ENCODE data around the gene PAWR. TPM values are rescaled to one million over a fixed set of nuclear protein-coding genes. Genes with fewer than 3 reads are reported as not detected.

The PAWR gene
- total and polyA plus RNA-seq, 2 of the 13 experiments (the other 11 are each of a cell fraction or from before 2014, with no cell fraction given), result 29.1 to 36.1 TPM

DNA sequence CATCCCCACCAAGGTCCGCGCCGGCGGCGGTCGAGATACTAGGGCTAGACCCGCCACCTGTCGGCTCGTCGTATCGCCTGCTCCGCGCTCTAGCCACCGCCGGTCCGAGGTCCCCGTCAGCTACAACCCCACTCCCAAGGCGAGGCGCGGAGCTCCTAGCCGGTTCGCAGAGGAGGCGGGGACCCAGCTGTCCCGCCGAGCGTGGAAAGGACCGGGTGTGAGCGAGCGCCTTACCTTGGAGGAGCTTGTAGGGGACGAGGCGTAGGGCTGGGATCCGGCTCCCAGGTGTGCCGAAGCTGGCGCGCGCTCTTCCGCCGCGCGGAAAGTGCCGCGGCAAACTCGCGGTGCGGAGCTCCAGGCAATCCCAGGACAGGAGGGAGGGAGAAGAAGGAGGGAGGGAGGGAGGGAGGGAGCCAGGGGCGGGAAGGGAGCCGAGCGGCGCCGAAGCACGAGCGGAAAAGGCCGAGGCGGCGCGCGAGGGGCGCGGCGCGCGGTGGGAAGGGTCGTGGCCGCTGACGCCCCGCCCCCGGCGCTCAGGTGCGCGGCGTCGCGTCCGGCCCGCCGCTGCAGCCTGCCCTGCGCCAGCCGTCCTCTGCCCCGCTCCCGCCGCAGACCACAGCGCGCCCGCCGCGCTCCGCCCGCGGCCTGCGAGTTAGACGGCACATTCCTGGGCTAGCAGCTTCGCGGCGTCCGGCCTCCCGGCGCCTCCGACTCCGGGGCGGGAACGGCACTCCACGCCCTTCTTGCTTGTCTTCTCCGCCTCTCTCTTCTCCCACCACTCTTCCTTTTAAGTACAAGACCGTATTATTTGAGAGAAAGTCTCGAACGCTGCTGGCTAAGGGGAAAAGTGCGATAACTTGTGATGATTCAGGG, at the start of gene PAWR (continued):
- TF ChIP-seq TCF12 (IDR thresholded peaks at IDR 0.05) (no peak), TCF12 (CRISPR knock-in tag; IDR thresholded peaks at IDR 0.05) (peak; percentile 29; the same call in 1 of the 2 replicates), SSRP1 (CRISPR knock-in tag; IDR thresholded peaks at IDR 0.05) (no peak), ZNF441 (CRISPR knock-in tag; IDR thresholded peaks at IDR 0.05; ENCODE audit: borderline replicate concordance) (peak; percentile 59; the same call in 1 of the 2 replicates), CHD2 (IDR thresholded peaks at IDR 0.05; ENCODE audit: low read depth, low read length) (peak; percentile 20; the same call in 1 of the 2 replicates), PTBP1 (IDR thresholded peaks at IDR 0.05; ENCODE audit: low read depth, low read length, poor library complexity, severe bottlenecking) (no peak), KMT2B (CRISPR knock-in tag; IDR thresholded peaks at IDR 0.05) (no peak), AGO1 (IDR thresholded peaks at IDR 0.05; ENCODE audit: low read depth, low read length, poor library complexity, severe bottlenecking) (peak; percentile 55), POLR2G (IDR thresholded peaks at IDR 0.05; ENCODE audit: low read depth, low read length) (peak; percentile 81), GATA4 (IDR thresholded peaks at IDR 0.05; ENCODE audit: borderline replicate concordance, low read depth) (no peak), ZNF816 (CRISPR knock-in tag; IDR thresholded peaks at IDR 0.05; ENCODE audit: borderline replicate concordance) (peak; percentile 44; the same call in 1 of the 2 replicates), KLF9 (CRISPR knock-in tag; IDR thresholded peaks at IDR 0.05; ENCODE audit: low read depth) (no peak), KMT2A (CRISPR knock-in tag; IDR thresholded peaks at IDR 0.05) (peak; percentile 84), ZNF781 (CRISPR knock-in tag; IDR thresholded peaks at IDR 0.05; ENCODE audit: borderline replicate concordance, not compliant biosample characterization) (peak; percentile 19), NFYC (CRISPR knock-in tag; IDR thresholded peaks at IDR 0.05) (0 out of 2 replicates have a peak, but pooled peaks have one; percentile 3), MED13 (CRISPR knock-in tag; IDR thresholded peaks at IDR 0.05) (no peak), BRD4 (CRISPR knock-in tag; IDR thresholded peaks at IDR 0.05) (peak; percentile 75; the same call in 1 of the 2 replicates), ZBTB7B (CRISPR knock-in tag; IDR thresholded peaks at IDR 0.05) (no peak), ZNF264 (CRISPR knock-in tag; IDR thresholded peaks at IDR 0.05) (no peak), KAT7 (CRISPR knock-in tag; IDR thresholded peaks at IDR 0.05; ENCODE audit: borderline replicate concordance) (peak; percentile 85; the same call in 1 of the 2 replicates)
- TF ChIP-seq, protein P1, sequence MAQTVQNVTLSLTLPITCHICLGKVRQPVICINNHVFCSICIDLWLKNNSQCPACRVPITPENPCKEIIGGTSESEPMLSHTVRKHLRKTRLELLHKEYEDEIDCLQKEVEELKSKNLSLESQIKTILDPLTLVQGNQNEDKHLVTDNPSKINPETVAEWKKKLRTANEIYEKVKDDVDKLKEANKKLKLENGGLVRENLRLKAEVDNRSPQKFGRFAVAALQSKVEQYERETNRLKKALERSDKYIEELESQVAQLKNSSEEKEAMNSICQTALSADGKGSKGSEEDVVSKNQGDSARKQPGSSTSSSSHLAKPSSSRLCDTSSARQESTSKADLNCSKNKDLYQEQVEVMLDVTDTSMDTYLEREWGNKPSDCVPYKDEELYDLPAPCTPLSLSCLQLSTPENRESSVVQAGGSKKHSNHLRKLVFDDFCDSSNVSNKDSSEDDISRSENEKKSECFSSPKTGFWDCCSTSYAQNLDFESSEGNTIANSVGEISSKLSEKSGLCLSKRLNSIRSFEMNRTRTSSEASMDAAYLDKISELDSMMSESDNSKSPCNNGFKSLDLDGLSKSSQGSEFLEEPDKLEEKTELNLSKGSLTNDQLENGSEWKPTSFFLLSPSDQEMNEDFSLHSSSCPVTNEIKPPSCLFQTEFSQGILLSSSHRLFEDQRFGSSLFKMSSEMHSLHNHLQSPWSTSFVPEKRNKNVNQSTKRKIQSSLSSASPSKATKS (CRISPR knock-in tag; IDR thresholded peaks at IDR 0.05), result no peak
- TF ChIP-seq, protein P2, sequence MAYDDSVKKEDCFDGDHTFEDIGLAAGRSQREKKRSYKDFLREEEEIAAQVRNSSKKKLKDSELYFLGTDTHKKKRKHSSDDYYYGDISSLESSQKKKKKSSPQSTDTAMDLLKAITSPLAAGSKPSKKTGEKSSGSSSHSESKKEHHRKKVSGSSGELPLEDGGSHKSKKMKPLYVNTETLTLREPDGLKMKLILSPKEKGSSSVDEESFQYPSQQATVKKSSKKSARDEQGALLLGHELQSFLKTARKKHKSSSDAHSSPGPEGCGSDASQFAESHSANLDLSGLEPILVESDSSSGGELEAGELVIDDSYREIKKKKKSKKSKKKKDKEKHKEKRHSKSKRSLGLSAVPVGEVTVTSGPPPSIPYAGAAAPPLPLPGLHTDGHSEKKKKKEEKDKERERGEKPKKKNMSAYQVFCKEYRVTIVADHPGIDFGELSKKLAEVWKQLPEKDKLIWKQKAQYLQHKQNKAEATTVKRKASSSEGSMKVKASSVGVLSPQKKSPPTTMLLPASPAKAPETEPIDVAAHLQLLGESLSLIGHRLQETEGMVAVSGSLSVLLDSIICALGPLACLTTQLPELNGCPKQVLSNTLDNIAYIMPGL (CRISPR knock-in tag; IDR thresholded peaks at IDR 0.05; ENCODE audit: borderline replicate concordance in 1 of 2, low read depth in 1 of 2), result peak; percentile 20 to 60; a peak in 2 of 4 replicates
- TF ChIP-seq, protein P3, sequence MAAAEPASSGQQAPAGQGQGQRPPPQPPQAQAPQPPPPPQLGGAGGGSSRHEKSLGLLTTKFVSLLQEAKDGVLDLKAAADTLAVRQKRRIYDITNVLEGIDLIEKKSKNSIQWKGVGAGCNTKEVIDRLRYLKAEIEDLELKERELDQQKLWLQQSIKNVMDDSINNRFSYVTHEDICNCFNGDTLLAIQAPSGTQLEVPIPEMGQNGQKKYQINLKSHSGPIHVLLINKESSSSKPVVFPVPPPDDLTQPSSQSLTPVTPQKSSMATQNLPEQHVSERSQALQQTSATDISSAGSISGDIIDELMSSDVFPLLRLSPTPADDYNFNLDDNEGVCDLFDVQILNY (CRISPR knock-in tag; conservative IDR thresholded peaks at IDR 0.05), result no peak; the same call in 1 of the 2 replicates
- TF ChIP-seq, protein P4, sequence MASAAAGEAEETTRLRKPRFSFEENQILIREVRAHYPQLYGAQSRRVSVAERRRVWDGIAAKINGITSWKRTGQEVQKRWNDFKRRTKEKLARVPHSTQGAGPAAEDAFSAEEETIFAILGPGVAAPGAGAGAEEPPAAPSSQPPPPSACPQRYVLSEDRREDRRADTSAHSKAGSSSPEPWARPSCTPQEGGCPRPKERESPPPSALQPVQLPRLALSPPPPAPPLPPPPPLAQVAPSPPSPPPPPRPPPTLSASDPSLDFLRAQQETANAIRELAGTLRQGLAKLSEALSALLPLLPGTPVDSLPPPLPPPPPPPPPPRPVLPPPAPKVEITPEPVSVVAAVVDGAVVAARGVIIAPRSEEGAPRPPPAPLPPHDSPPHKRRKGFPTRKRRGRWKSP (CRISPR knock-in tag; IDR thresholded peaks at IDR 0.05), result 0 out of 2 replicates have a peak, but pooled peaks have one; percentile 76
